ENCODE data around the gene OR4N5.

Gene OR4N5

DNA sequence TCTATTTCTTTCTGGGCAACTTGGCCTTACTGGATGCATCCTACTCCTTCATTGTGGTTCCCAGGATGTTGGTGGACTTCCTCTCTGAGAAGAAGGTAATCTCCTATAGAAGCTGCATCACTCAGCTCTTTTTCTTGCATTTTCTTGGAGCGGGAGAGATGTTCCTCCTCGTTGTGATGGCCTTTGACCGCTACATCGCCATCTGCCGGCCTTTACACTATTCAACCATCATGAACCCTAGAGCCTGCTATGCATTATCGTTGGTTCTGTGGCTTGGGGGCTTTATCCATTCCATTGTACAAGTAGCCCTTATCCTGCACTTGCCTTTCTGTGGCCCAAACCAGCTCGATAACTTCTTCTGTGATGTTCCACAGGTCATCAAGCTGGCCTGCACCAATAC lies 5.3 kb downstream of the OR4N5 start:
- no peak overlapping the region for H2BK15ac ChIP-seq (ENCODE audit: low read length)
- H4K8ac ChIP-seq (ENCODE audit: low read depth, low read length): no peak overlapping the region
- peaks cover 0 to 9% of the 10 kb centered on the region in 2 donors for H3K9me3 ChIP-seq (replicated peaks in 1 of 2; ENCODE audit: control insufficient read depth in 2 of 2, insufficient read depth in 1 of 2, low read depth in 1 of 2, low read length in 2 of 2)
- no peaks in the 10 kb centered on the region for H3K27me3 ChIP-seq (ENCODE audit: control insufficient read depth in 3 of 3, insufficient read depth in 3 of 3, low read depth in 1 of 3, low read length in 3 of 3)
- H3K79me1 ChIP-seq (ENCODE audit: low read depth, low read length): no peaks in the 10 kb centered on the region
- no peak overlapping the region for H2BK5ac ChIP-seq (ENCODE audit: low read length)
- H3K36me3 ChIP-seq (replicated peaks in 1 of 2; ENCODE audit: control insufficient read depth in 2 of 2, insufficient read depth in 2 of 2, low read length in 2 of 2): no peaks in the 10 kb centered on the region
- no CpG with 5 or more reads among the region's 7 CpGs for WGBS, 2 donors (ENCODE audit: extremely low coverage in 2 of 2, insufficient read length in 2 of 2, insufficient replicate concordance in 1 of 2)
- no peak overlapping the region for H3K23ac ChIP-seq (ENCODE audit: low read depth, low read length, poor library complexity)
- H2BK12ac ChIP-seq (ENCODE audit: low read length): no peak overlapping the region
- H3K18ac ChIP-seq (ENCODE audit: low read length): no peak overlapping the region
- no peak overlapping the region for H3K27ac ChIP-seq (replicated peaks; ENCODE audit: low read length)
- no peak overlapping the region for H3K4me3 ChIP-seq (ENCODE audit: low read length in 2 of 2)
- no peak overlapping the region for H3K9ac ChIP-seq (ENCODE audit: low read depth, low read length, poor library complexity)
- no peak overlapping the region for H3K4ac ChIP-seq (ENCODE audit: low read length)
- no peaks in the 10 kb centered on the region for H3K4me1 ChIP-seq (ENCODE audit: control insufficient read depth in 2 of 2, insufficient read depth in 1 of 2, low read depth in 1 of 2, low read length in 2 of 2)
- H2AK5ac ChIP-seq (ENCODE audit: low read depth, low read length): no peak overlapping the region
- DNase-seq (ENCODE audit: low spot score): no peak
- H3K14ac ChIP-seq (ENCODE audit: low read length): no peak overlapping the region
- no peak overlapping the region for H2BK120ac ChIP-seq (ENCODE audit: low read depth, low read length)
- H4K91ac ChIP-seq (ENCODE audit: low read depth, low read length, poor library complexity): no peak overlapping the region
- H2AFZ ChIP-seq (ENCODE audit: low read length): no peak overlapping the region
- H3K4me2 ChIP-seq (ENCODE audit: insufficient read depth, low read length, poor library complexity, severe bottlenecking): no peak overlapping the region

DNA sequence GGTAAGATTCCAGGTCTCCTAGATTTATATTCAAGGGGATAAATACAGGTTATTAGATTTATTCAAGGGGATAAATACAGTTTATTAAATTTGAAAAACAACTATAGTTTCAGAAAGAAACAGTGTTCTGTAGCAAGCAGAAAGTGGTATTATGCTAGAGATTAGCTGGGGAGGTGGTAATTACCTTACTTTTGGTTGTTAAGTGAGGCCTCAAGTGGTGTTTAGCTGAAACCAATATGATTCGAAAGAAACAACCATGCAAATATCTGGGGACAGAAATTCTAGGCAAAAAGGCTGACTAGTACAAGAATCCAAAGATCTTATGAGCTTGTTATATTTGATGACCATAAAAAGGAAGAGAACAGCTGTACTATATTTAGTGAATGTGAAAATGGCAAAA lies 6.2 kb downstream of the OR4N5 start:
- Histone ChIP-seq H3K4ac (ENCODE audit: low read length) (no peak overlapping the region), H3K23ac (ENCODE audit: low read depth, low read length, poor library complexity) (no peak overlapping the region), H2AFZ (ENCODE audit: low read length) (no peak overlapping the region), H3K9me3 (replicated peaks in 1 of 2; ENCODE audit: control insufficient read depth in 2 of 2, insufficient read depth in 1 of 2, low read depth in 1 of 2, low read length in 2 of 2) (peaks cover 0 to 14% of the 10 kb centered on the region in 2 donors), H3K9ac (ENCODE audit: low read depth, low read length, poor library complexity) (no peak overlapping the region), H2BK15ac (ENCODE audit: low read length) (no peak overlapping the region), H3K27me3 (ENCODE audit: control insufficient read depth in 3 of 3, insufficient read depth in 3 of 3, low read depth in 1 of 3, low read length in 3 of 3) (no peaks in the 10 kb centered on the region), H3K4me1 (ENCODE audit: control insufficient read depth in 2 of 2, insufficient read depth in 1 of 2, low read depth in 1 of 2, low read length in 2 of 2) (no peaks in the 10 kb centered on the region), H3K4me3 (ENCODE audit: low read length in 2 of 2) (no peak overlapping the region), H4K91ac (ENCODE audit: low read depth, low read length, poor library complexity) (no peak overlapping the region), H2AK5ac (ENCODE audit: low read depth, low read length) (no peak overlapping the region), H3K14ac (ENCODE audit: low read length) (no peak overlapping the region), H3K36me3 (replicated peaks in 1 of 2; ENCODE audit: control insufficient read depth in 2 of 2, insufficient read depth in 2 of 2, low read length in 2 of 2) (no peaks in the 10 kb centered on the region), H3K27ac (replicated peaks; ENCODE audit: low read length) (no peak overlapping the region), H2BK12ac (ENCODE audit: low read length) (no peak overlapping the region), H2BK120ac (ENCODE audit: low read depth, low read length) (no peak overlapping the region), H3K79me1 (ENCODE audit: low read depth, low read length) (no peaks in the 10 kb centered on the region), H3K4me2 (ENCODE audit: insufficient read depth, low read length, poor library complexity, severe bottlenecking) (no peak overlapping the region), H4K8ac (ENCODE audit: low read depth, low read length) (no peak overlapping the region), H3K18ac (ENCODE audit: low read length) (no peak overlapping the region), H2BK5ac (ENCODE audit: low read length) (no peak overlapping the region)
- DNase-seq (ENCODE audit: low spot score): no peak
- no CpG with 5 or more reads among the region's 1 CpG for WGBS, 2 donors (ENCODE audit: extremely low coverage in 2 of 2, insufficient read length in 2 of 2, insufficient replicate concordance in 1 of 2)

DNA sequence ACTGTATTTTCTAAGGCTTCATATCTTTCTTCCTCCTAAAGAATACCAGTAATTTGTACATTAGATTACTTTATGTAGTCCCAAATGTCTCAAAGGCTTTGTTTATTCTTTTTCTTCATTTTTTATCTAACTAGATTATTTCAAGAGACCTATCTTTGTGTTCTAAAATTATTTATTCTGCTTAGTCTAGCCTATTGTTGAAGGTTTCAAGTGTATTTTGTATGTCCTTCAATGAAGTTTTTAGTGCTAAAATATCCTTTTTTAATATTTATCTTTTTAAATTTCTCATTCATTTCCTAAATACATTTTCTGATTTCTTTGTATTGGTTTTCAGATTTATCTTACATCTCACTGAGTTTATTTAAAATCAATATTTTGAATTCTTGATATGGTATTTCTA lies 25.8 kb downstream of the OR4N5 start:
- no peak overlapping the region for H2AFZ ChIP-seq (ENCODE audit: low read length)
- H3K27ac ChIP-seq (replicated peaks; ENCODE audit: low read length): no peak overlapping the region
- no peaks in the 10 kb centered on the region for H3K27me3 ChIP-seq (ENCODE audit: control insufficient read depth in 3 of 3, insufficient read depth in 3 of 3, low read depth in 1 of 3, low read length in 3 of 3)
- H3K18ac ChIP-seq (ENCODE audit: low read length): no peak overlapping the region
- H3K4me1 ChIP-seq (ENCODE audit: control insufficient read depth in 2 of 2, insufficient read depth in 1 of 2, low read depth in 1 of 2, low read length in 2 of 2): no peaks in the 10 kb centered on the region
- no peaks in the 10 kb centered on the region for H3K36me3 ChIP-seq (replicated peaks in 1 of 2; ENCODE audit: control insufficient read depth in 2 of 2, insufficient read depth in 2 of 2, low read length in 2 of 2)
- H3K9me3 ChIP-seq (replicated peaks in 1 of 2; ENCODE audit: control insufficient read depth in 2 of 2, insufficient read depth in 1 of 2, low read depth in 1 of 2, low read length in 2 of 2): peaks cover 0 to 14% of the 10 kb centered on the region in 2 donors
- H2BK120ac ChIP-seq (ENCODE audit: low read depth, low read length): no peak overlapping the region
- H3K79me1 ChIP-seq (ENCODE audit: low read depth, low read length): no peaks in the 10 kb centered on the region
- no peak overlapping the region for H3K4ac ChIP-seq (ENCODE audit: low read length)
- no peak overlapping the region for H2BK5ac ChIP-seq (ENCODE audit: low read length)
- no peak overlapping the region for H4K91ac ChIP-seq (ENCODE audit: low read depth, low read length, poor library complexity)
- no peak overlapping the region for H2AK5ac ChIP-seq (ENCODE audit: low read depth, low read length)
- no peak overlapping the region for H3K14ac ChIP-seq (ENCODE audit: low read length)
- H3K9ac ChIP-seq (ENCODE audit: low read depth, low read length, poor library complexity): no peak overlapping the region
- H3K23ac ChIP-seq (ENCODE audit: low read depth, low read length, poor library complexity): no peak overlapping the region
- no peak for DNase-seq (ENCODE audit: low spot score)
- no peak overlapping the region for H3K4me2 ChIP-seq (ENCODE audit: insufficient read depth, low read length, poor library complexity, severe bottlenecking)
- H2BK15ac ChIP-seq (ENCODE audit: low read length): no peak overlapping the region
- no peak overlapping the region for H3K4me3 ChIP-seq (ENCODE audit: low read length in 2 of 2)
- H4K8ac ChIP-seq (ENCODE audit: low read depth, low read length): no peak overlapping the region
- no peak overlapping the region for H2BK12ac ChIP-seq (ENCODE audit: low read length)

DNA sequence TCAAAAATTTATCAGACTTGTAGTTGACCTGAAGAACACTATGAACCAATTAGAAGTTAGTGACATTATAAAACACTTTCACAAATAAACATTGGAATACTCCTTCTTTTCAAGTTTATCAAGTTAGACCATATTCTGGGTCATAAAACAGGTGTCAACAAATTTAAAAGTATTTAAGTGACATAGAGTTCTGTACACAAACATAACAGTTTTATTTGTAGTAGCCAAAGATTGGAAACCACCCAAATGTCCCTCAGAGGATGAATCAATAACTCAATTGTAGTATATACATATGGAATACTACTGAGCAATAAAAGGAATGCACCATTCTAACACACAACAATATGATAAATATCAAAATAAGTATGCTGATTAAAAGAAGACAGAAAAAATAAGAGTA lies 28.5 kb downstream of the OR4N5 start:
- H3K4me3 ChIP-seq (ENCODE audit: low read length in 2 of 2): no peak overlapping the region
- H2AFZ ChIP-seq (ENCODE audit: low read length): no peak overlapping the region
- H3K4ac ChIP-seq (ENCODE audit: low read length): no peak overlapping the region
- H4K8ac ChIP-seq (ENCODE audit: low read depth, low read length): no peak overlapping the region
- H2BK15ac ChIP-seq (ENCODE audit: low read length): no peak overlapping the region
- H3K27me3 ChIP-seq (ENCODE audit: control insufficient read depth in 3 of 3, insufficient read depth in 3 of 3, low read depth in 1 of 3, low read length in 3 of 3): no peaks in the 10 kb centered on the region
- H3K9me3 ChIP-seq (replicated peaks in 1 of 2; ENCODE audit: control insufficient read depth in 2 of 2, insufficient read depth in 1 of 2, low read depth in 1 of 2, low read length in 2 of 2): peaks cover 0 to 11% of the 10 kb centered on the region in 2 donors
- no peak overlapping the region for H3K9ac ChIP-seq (ENCODE audit: low read depth, low read length, poor library complexity)
- no peaks in the 10 kb centered on the region for H3K79me1 ChIP-seq (ENCODE audit: low read depth, low read length)
- no peak for DNase-seq (ENCODE audit: low spot score)
- H4K91ac ChIP-seq (ENCODE audit: low read depth, low read length, poor library complexity): no peak overlapping the region
- H3K23ac ChIP-seq (ENCODE audit: low read depth, low read length, poor library complexity): no peak overlapping the region
- no peak overlapping the region for H2BK5ac ChIP-seq (ENCODE audit: low read length)
- no peak overlapping the region for H3K14ac ChIP-seq (ENCODE audit: low read length)
- H2AK5ac ChIP-seq (ENCODE audit: low read depth, low read length): no peak overlapping the region
- no peak overlapping the region for H2BK12ac ChIP-seq (ENCODE audit: low read length)
- H3K4me2 ChIP-seq (ENCODE audit: insufficient read depth, low read length, poor library complexity, severe bottlenecking): no peak overlapping the region
- H3K4me1 ChIP-seq (ENCODE audit: control insufficient read depth in 2 of 2, insufficient read depth in 1 of 2, low read depth in 1 of 2, low read length in 2 of 2): no peaks in the 10 kb centered on the region
- no peak overlapping the region for H3K18ac ChIP-seq (ENCODE audit: low read length)
- no peak overlapping the region for H2BK120ac ChIP-seq (ENCODE audit: low read depth, low read length)
- H3K36me3 ChIP-seq (replicated peaks in 1 of 2; ENCODE audit: control insufficient read depth in 2 of 2, insufficient read depth in 2 of 2, low read length in 2 of 2): no peaks in the 10 kb centered on the region
- H3K27ac ChIP-seq (replicated peaks; ENCODE audit: low read length): no peak overlapping the region
